T-helper 1 cell treated with Interleukin-12 subunit alpha and Interleukin-12 subunit beta and Interleukin-4 antibody, amounts not matched to agents 30 μg/mL and 1 μg/mL, for 36 hours (primary cell): Measurements from ENCODE around the gene PDPN.

Experiments
- H3K27ac Mint-ChIP-seq: one replicate; pipeline ENCODE4 v1.8.0; 2021; ENCODE audit warnings: mild to moderate bottlenecking, mixed read lengths
- H3K27me3 Mint-ChIP-seq: one replicate; pipeline ENCODE4 v1.8.0; 2021; ENCODE audit warnings: low read depth, mixed read lengths
- H3K36me3 Mint-ChIP-seq: one replicate; pipeline ENCODE4 v1.8.0; 2021; ENCODE audit warnings: low read depth, mixed read lengths
- H3K4me1 Mint-ChIP-seq: one replicate; pipeline ENCODE4 v1.8.0; 2021; ENCODE audit warnings: low read depth, mixed read lengths
- H3K4me3 Mint-ChIP-seq: one replicate; pipeline ENCODE4 v1.8.0; 2021; ENCODE audit warnings: mild to moderate bottlenecking, moderate library complexity, mixed read lengths
- H3K9me3 Mint-ChIP-seq: one replicate; pipeline ENCODE4 v1.8.0; 2021; ENCODE audit warnings: mixed read lengths

The PDPN gene

GRCh38 chr1:13583595-13583965 is at the start of gene PDPN:
PDPN (plus strand) TSS chr1:13583832; CDS start chr1:13584034, 202 bp downstream.
- Mint-ChIP-seq H3K27ac (no peak within 1 kb of the TSS), H3K4me1 (no peaks in the 10 kb centered on the region), H3K27me3 (peaks cover 51% of the 10 kb centered on the region), H3K36me3 (no peaks in the 10 kb centered on the region), H3K9me3 (no peaks in the 10 kb centered on the region), H3K4me3 (no peak within 1 kb of the TSS)

- Mint-ChIP-seq H3K27ac (no peak overlapping the region), H3K4me1 (no peaks in the 10 kb centered on the region), H3K36me3 (no peaks in the 10 kb centered on the region), H3K27me3 (no peaks in the 10 kb centered on the region), H3K9me3 (no peaks in the 10 kb centered on the region), H3K4me3 (no peak overlapping the region)
Measured at GRCh38 chr1:13535227-13535626, 48.4 kb upstream of the PDPN start.

GRCh38 chr1:13536571-13536970 is 47.1 kb upstream of the PDPN start:
- Mint-ChIP-seq H3K27me3 (no peaks in the 10 kb centered on the region), H3K9me3 (no peaks in the 10 kb centered on the region), H3K27ac (no peak overlapping the region), H3K4me1 (no peaks in the 10 kb centered on the region), H3K36me3 (no peaks in the 10 kb centered on the region), H3K4me3 (no peak overlapping the region)

GRCh38 chr1:13538832-13539231 is 44.8 kb upstream of the PDPN start:
- Mint-ChIP-seq H3K27ac (no peak overlapping the region), H3K27me3 (no peaks in the 10 kb centered on the region), H3K9me3 (no peaks in the 10 kb centered on the region), H3K36me3 (no peaks in the 10 kb centered on the region), H3K4me1 (no peaks in the 10 kb centered on the region), H3K4me3 (no peak overlapping the region)

GRCh38 chr1:13539683-13540082 is 43.9 kb upstream of the PDPN start:
- Mint-ChIP-seq H3K36me3 (no peaks in the 10 kb centered on the region), H3K9me3 (no peaks in the 10 kb centered on the region), H3K4me3 (no peak overlapping the region)

GRCh38 chr1:13540866-13541265 is 42.8 kb upstream of the PDPN start:
- Mint-ChIP-seq H3K36me3 (no peaks in the 10 kb centered on the region), H3K4me3 (no peak overlapping the region), H3K4me1 (no peaks in the 10 kb centered on the region), H3K27ac (no peak overlapping the region), H3K27me3 (no peaks in the 10 kb centered on the region), H3K9me3 (no peaks in the 10 kb centered on the region)

More at GRCh38 chr1:13539683-13540082, 43.9 kb upstream of the PDPN start:
- Mint-ChIP-seq H3K27me3 (no peaks in the 10 kb centered on the region), H3K27ac (no peak overlapping the region), H3K4me1 (no peaks in the 10 kb centered on the region)

GRCh38 chr1:13541435-13542215 is 42.0 kb upstream of the PDPN start:
- Mint-ChIP-seq H3K9me3 (no peaks in the 10 kb centered on the region), H3K4me3 (no peak overlapping the region), H3K36me3 (no peaks in the 10 kb centered on the region), H3K27me3 (no peaks in the 10 kb centered on the region), H3K4me1 (no peaks in the 10 kb centered on the region), H3K27ac (no peak overlapping the region)

- Mint-ChIP-seq H3K27me3 (no peaks in the 10 kb centered on the region), H3K9me3 (no peaks in the 10 kb centered on the region), H3K36me3 (no peaks in the 10 kb centered on the region), H3K4me1 (no peaks in the 10 kb centered on the region), H3K27ac (no peak overlapping the region), H3K4me3 (no peak overlapping the region)
Measured at GRCh38 chr1:13543451-13544220, 40.0 kb upstream of the PDPN start.

GRCh38 chr1:13544221-13544556 is 39.4 kb upstream of the PDPN start:
- Mint-ChIP-seq H3K27ac (no peak overlapping the region), H3K27me3 (no peaks in the 10 kb centered on the region), H3K9me3 (no peaks in the 10 kb centered on the region), H3K4me3 (no peak overlapping the region), H3K4me1 (no peaks in the 10 kb centered on the region), H3K36me3 (no peaks in the 10 kb centered on the region)

- H3K27me3 Mint-ChIP-seq: no peaks in the 10 kb centered on the region
- no peak overlapping the region for H3K4me3 Mint-ChIP-seq
Measured at GRCh38 chr1:13546791-13547190, 36.8 kb upstream of the PDPN start.

GRCh38 chr1:13548281-13548680 is 35.4 kb upstream of the PDPN start:
- H3K36me3 Mint-ChIP-seq: no peaks in the 10 kb centered on the region
- H3K27me3 Mint-ChIP-seq: no peaks in the 10 kb centered on the region
- no peak overlapping the region for H3K4me3 Mint-ChIP-seq
- no peaks in the 10 kb centered on the region for H3K4me1 Mint-ChIP-seq
- no peaks in the 10 kb centered on the region for H3K9me3 Mint-ChIP-seq
- H3K27ac Mint-ChIP-seq: no peak overlapping the region

More at GRCh38 chr1:13546791-13547190, 36.8 kb upstream of the PDPN start:
- Mint-ChIP-seq H3K27ac (no peak overlapping the region), H3K9me3 (no peaks in the 10 kb centered on the region), H3K4me1 (no peaks in the 10 kb centered on the region), H3K36me3 (no peaks in the 10 kb centered on the region)

GRCh38 chr1:13549021-13549420 is 34.6 kb upstream of the PDPN start:
- Mint-ChIP-seq H3K4me3 (no peak overlapping the region), H3K36me3 (no peaks in the 10 kb centered on the region), H3K27ac (no peak overlapping the region), H3K9me3 (no peaks in the 10 kb centered on the region), H3K4me1 (no peaks in the 10 kb centered on the region), H3K27me3 (no peaks in the 10 kb centered on the region)

GRCh38 chr1:13549521-13549920 is 34.1 kb upstream of the PDPN start:
- Mint-ChIP-seq H3K4me3 (no peak overlapping the region), H3K4me1 (no peaks in the 10 kb centered on the region), H3K27ac (no peak overlapping the region), H3K27me3 (no peaks in the 10 kb centered on the region), H3K9me3 (no peaks in the 10 kb centered on the region), H3K36me3 (no peaks in the 10 kb centered on the region)

GRCh38 chr1:13550663-13551062 is 33.0 kb upstream of the PDPN start:
- Mint-ChIP-seq H3K4me3 (no peak overlapping the region), H3K27me3 (no peaks in the 10 kb centered on the region), H3K9me3 (no peaks in the 10 kb centered on the region), H3K27ac (no peak overlapping the region), H3K36me3 (no peaks in the 10 kb centered on the region), H3K4me1 (no peaks in the 10 kb centered on the region)

GRCh38 chr1:13554798-13555197 is 28.8 kb upstream of the PDPN start:
- Mint-ChIP-seq H3K36me3 (no peaks in the 10 kb centered on the region), H3K4me1 (no peaks in the 10 kb centered on the region), H3K9me3 (no peaks in the 10 kb centered on the region)

More at GRCh38 chr1:13554798-13555197, 28.8 kb upstream of the PDPN start:
- no peak overlapping the region for H3K4me3 Mint-ChIP-seq
- H3K27ac Mint-ChIP-seq: no peak overlapping the region
- H3K27me3 Mint-ChIP-seq: no peaks in the 10 kb centered on the region
